Smooth muscle cell (in vitro differentiated cells): ENCODE data around the gene FGD4. TPM values are rescaled to one million over a fixed set of nuclear protein-coding genes. Genes with fewer than 3 reads are reported as not detected.

ENCODE experiments used
- DNase-seq: peaks from one replicate; lab custom pipeline; 2025; ENCODE audit not compliant: unreplicated experiment; lab: John Stamatoyannopoulos, UW
- H2AFZ ChIP-seq: fragments of 200-600 bp; sonication (generic); 2 replicates; pipeline ENCODE4 v1.6.0; 2016; ENCODE audit warnings: antibody characterized with exemption, low read depth, mild to moderate bottlenecking
- H3F3A ChIP-seq: fragments of 200-600 bp; sonication (generic); 2 replicates; pipeline ENCODE4 v1.6.0; 2017; ENCODE audit warnings: antibody characterized with exemption, low read depth
- H3K27ac ChIP-seq: fragments of 200-600 bp; sonication (generic); 2 replicates; pipeline ENCODE4 v1.5.1; 2016; ENCODE audit warnings: low read depth, mild to moderate bottlenecking
- H3K27me3 ChIP-seq: fragments of 200-600 bp; sonication (generic); 2 replicates; pipeline ENCODE4 v1.6.1; 2016; ENCODE audit warnings: low read depth, mild to moderate bottlenecking
- H3K36me3 ChIP-seq: fragments of 200-600 bp; sonication (generic); 2 replicates; pipeline ENCODE4 v1.5.1; 2016; ENCODE audit warnings: low read depth
- H3K4me1 ChIP-seq: fragments of 200-600 bp; sonication (generic); 2 replicates; pipeline ENCODE4 v1.5.1; 2016; ENCODE audit warnings: low read depth
- H3K4me2 ChIP-seq: fragments of 200-600 bp; sonication (generic); 2 replicates; pipeline ENCODE4 v1.6.0; 2016; ENCODE audit warnings: mild to moderate bottlenecking
- H3K4me3 ChIP-seq: fragments of 200-600 bp; sonication (generic); 2 replicates; pipeline ENCODE4 v1.5.1; 2016; ENCODE audit warnings: mild to moderate bottlenecking
- H3K79me2 ChIP-seq: fragments of 200-600 bp; sonication (generic); 2 replicates; pipeline ENCODE4 v1.6.0; 2016; ENCODE audit warnings: low read depth, mild to moderate bottlenecking
- H3K9ac ChIP-seq: fragments of 200-600 bp; sonication (generic); 2 replicates; pipeline ENCODE4 v1.6.0; 2016; ENCODE audit warnings: low read depth
- H3K9me3 ChIP-seq: fragments of 200-600 bp; sonication (generic); replicated peaks from 2 replicates; pipeline ENCODE4 v1.5.1; 2016; ENCODE audit warnings: low read depth
- H4K20me1 ChIP-seq: fragments of 200-600 bp; sonication (generic); 2 replicates; pipeline ENCODE4 v1.6.0; 2016; ENCODE audit warnings: low read depth
- CTCF ChIP-seq: fragments of 200-600 bp; sonication (generic); IDR thresholded peaks from 2 replicates; pipeline ENCODE4 v1.5.1; 2017; ENCODE audit warnings: borderline replicate concordance, mild to moderate bottlenecking, antibody characterized with exemption; ENCODE audit not compliant: insufficient read depth, poor library complexity, severe bottlenecking
- WGBS: methylation state at CpG from one replicate; pipeline ENCODE4 v1.1.7; 2016; ENCODE audit warnings: low lambda C conversion rate; 5-methylcytosine and 5-hydroxymethylcytosine counted together
- polyA plus RNA-seq: library from polyadenylated mRNA; unstranded; fragments of >200 nt; fragmentation: Nextera tagmentation; extraction: Ambion mirVana; gene quantifications from 2 replicates; pipeline ENCODE4 v1.2.1, GENCODE V29; 2016
- total RNA-seq: library from RNA; depleted of rRNA; stranded (reverse); fragments of >200 nt; gene quantifications from 2 replicates; pipeline ENCODE4 v1.2.3, GENCODE V29; 2014

The FGD4 gene
- total and polyA plus RNA-seq, 2 experiments from 2014 or later: 0.42 to 5.8 TPM

- H3F3A ChIP-seq: no peaks in the 10 kb centered on the region
- no peak for TF ChIP-seq CTCF
- DNase-seq: no peak
- no peaks in the 10 kb centered on the region for H3K36me3 ChIP-seq
- H3K4me3 ChIP-seq: no peak overlapping the region
- no peaks in the 10 kb centered on the region for H3K4me1 ChIP-seq
- no peaks in the 10 kb centered on the region for H4K20me1 ChIP-seq
- no peaks in the 10 kb centered on the region for H3K9me3 ChIP-seq
- no peaks in the 10 kb centered on the region for H3K27me3 ChIP-seq
- no peak overlapping the region for H3K4me2 ChIP-seq
- 92% methylated on average over 8 of the region's 8 CpGs for WGBS
- no peaks in the 10 kb centered on the region for H3K79me2 ChIP-seq
- no peak overlapping the region for H3K9ac ChIP-seq
- H3K27ac ChIP-seq: no peak overlapping the region
- H2AFZ ChIP-seq: no peak overlapping the region
Observed at GRCh38 chr12:32379667-32380066, 19.7 kb upstream of the FGD4 start.

- Histone ChIP-seq H3K9ac (no peak overlapping the region), H4K20me1 (no peaks in the 10 kb centered on the region), H3K4me3 (no peak overlapping the region), H3K4me1 (no peaks in the 10 kb centered on the region), H3K9me3 (no peaks in the 10 kb centered on the region), H3K79me2 (no peaks in the 10 kb centered on the region), H3K4me2 (no peak overlapping the region), H3K27me3 (no peaks in the 10 kb centered on the region), H3K27ac (no peak overlapping the region), H3F3A (no peaks in the 10 kb centered on the region), H2AFZ (no peak overlapping the region), H3K36me3 (no peaks in the 10 kb centered on the region)
- TF ChIP-seq CTCF: no peak
- no peak for DNase-seq
- WGBS: 100% methylated on average over 2 of the region's 2 CpGs
Observed at GRCh38 chr12:32382226-32382625, 17.1 kb upstream of the FGD4 start.

GRCh38 chr12:32390572-32391219, 8.7 kb upstream of the FGD4 start:
- TF ChIP-seq CTCF: no peak
- Histone ChIP-seq H3K9me3 (no peaks in the 10 kb centered on the region), H4K20me1 (no peaks in the 10 kb centered on the region), H3K9ac (no peak overlapping the region), H3K4me3 (no peak overlapping the region), H3K36me3 (no peaks in the 10 kb centered on the region), H3K4me2 (no peak overlapping the region), H3K4me1 (no peaks in the 10 kb centered on the region), H2AFZ (no peak overlapping the region), H3F3A (peaks cover 4% of the 10 kb centered on the region), H3K27me3 (no peaks in the 10 kb centered on the region), H3K79me2 (no peaks in the 10 kb centered on the region), H3K27ac (no peak overlapping the region)
- 96% methylated on average over 47 of the region's 47 CpGs for WGBS
- no peak for DNase-seq

- no peaks in the 10 kb centered on the region for H4K20me1 ChIP-seq
- H3K4me1 ChIP-seq: no peaks in the 10 kb centered on the region
- H3K4me3 ChIP-seq: no peak overlapping the region
- no peaks in the 10 kb centered on the region for H3K79me2 ChIP-seq
- no peaks in the 10 kb centered on the region for H3K36me3 ChIP-seq
- TF ChIP-seq CTCF: no peak
- H3K9ac ChIP-seq: no peak overlapping the region
- peaks cover 4% of the 10 kb centered on the region for H3K27me3 ChIP-seq
- peaks cover 4% of the 10 kb centered on the region for H3F3A ChIP-seq
- no peak for DNase-seq
- no peak overlapping the region for H3K4me2 ChIP-seq
- no peaks in the 10 kb centered on the region for H3K9me3 ChIP-seq
- no peak overlapping the region for H2AFZ ChIP-seq
- no peak overlapping the region for H3K27ac ChIP-seq
Observed at GRCh38 chr12:32395026-32395425, 4.3 kb upstream of the FGD4 start.
